ENCODE measurements around the gene EGFR.

The EGFR gene

DNA sequence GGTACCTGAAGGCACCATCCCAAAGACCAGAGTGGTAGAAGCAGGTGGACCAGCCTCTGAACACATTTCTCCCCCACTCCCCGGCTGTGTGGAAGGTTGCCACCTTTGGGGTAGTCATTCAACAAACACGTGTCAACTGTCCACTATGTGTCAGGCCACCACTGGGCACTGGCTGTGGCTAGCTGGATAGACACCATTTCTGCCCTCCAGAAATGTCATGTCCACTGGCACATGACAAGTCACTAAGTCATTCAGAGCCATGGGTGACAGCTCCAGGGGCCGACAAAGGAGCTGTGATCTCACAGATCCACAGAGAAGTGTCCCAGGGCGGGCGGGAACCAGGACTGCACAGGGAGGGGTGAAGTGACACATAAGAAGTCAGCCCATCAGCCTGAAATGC, 99.6 kb downstream of the EGFR start:
- no peak overlapping the region for H3K4me3 Mint-ChIP-seq
- H3K27me3 Mint-ChIP-seq = peaks cover 4% of the 10 kb centered on the region
- H3K36me3 Mint-ChIP-seq = no peaks in the 10 kb centered on the region
- no peaks in the 10 kb centered on the region for H3K9me3 Mint-ChIP-seq (ENCODE audit: low read depth)
- H3K27ac Mint-ChIP-seq = no peak overlapping the region
- no peaks in the 10 kb centered on the region for H3K4me1 Mint-ChIP-seq (ENCODE audit: low read depth)

- H3K27me3 Mint-ChIP-seq = peaks cover 3% of the 10 kb centered on the region
- H3K4me3 Mint-ChIP-seq = no peak overlapping the region
- H3K27ac Mint-ChIP-seq = no peak overlapping the region
- H3K4me1 Mint-ChIP-seq (ENCODE audit: low read depth) = no peaks in the 10 kb centered on the region
- H3K36me3 Mint-ChIP-seq = no peaks in the 10 kb centered on the region
- no peaks in the 10 kb centered on the region for H3K9me3 Mint-ChIP-seq (ENCODE audit: low read depth)
These were observed 100.8 kb downstream of the EGFR start for GRCh38 chr7:55119571-55119970.

GRCh38 chr7:55120074-55120473, 101.3 kb downstream of the EGFR start:
- H3K4me1 Mint-ChIP-seq (ENCODE audit: low read depth) = no peaks in the 10 kb centered on the region
- H3K27me3 Mint-ChIP-seq = peaks cover 3% of the 10 kb centered on the region
- H3K36me3 Mint-ChIP-seq = no peaks in the 10 kb centered on the region
- H3K9me3 Mint-ChIP-seq (ENCODE audit: low read depth) = no peaks in the 10 kb centered on the region
- H3K27ac Mint-ChIP-seq = no peak overlapping the region
- no peak overlapping the region for H3K4me3 Mint-ChIP-seq

GRCh38 chr7:55120501-55121198, 101.8 kb downstream of the EGFR start:
- H3K36me3 Mint-ChIP-seq = no peaks in the 10 kb centered on the region
- no peak overlapping the region for H3K27ac Mint-ChIP-seq
- H3K4me3 Mint-ChIP-seq = no peak overlapping the region
- H3K4me1 Mint-ChIP-seq (ENCODE audit: low read depth) = no peaks in the 10 kb centered on the region
- peaks cover 3% of the 10 kb centered on the region for H3K27me3 Mint-ChIP-seq
- no peaks in the 10 kb centered on the region for H3K9me3 Mint-ChIP-seq (ENCODE audit: low read depth)

GRCh38 chr7:55121249-55121648, 102.4 kb downstream of the EGFR start:
- Mint-ChIP-seq H3K4me3 (no peak overlapping the region), H3K9me3 (ENCODE audit: low read depth) (no peaks in the 10 kb centered on the region), H3K36me3 (no peaks in the 10 kb centered on the region), H3K27ac (no peak overlapping the region), H3K4me1 (ENCODE audit: low read depth) (no peaks in the 10 kb centered on the region), H3K27me3 (peaks cover 5% of the 10 kb centered on the region)

DNA sequence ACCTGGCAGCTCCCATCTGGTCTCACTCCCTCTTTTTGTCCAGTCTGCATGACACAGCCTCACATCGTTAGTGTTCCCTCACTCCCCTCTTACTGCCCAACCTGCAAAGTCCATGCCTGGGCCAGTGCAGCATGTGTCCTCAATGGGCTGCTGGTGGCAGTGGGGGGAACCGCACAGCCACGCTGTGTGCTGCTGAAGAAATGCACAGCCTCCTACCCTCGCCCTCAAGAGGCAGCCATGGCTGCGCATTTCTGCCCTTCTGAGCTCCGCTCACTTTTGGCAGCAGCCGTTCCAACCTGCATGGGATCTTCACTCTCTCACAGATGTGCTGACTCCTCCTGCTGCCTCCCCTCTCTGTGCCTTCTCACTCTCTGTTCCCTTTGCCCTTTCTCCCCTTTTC, 103.4 kb downstream of the EGFR start:
- peaks cover 3% of the 10 kb centered on the region for H3K27me3 Mint-ChIP-seq
- H3K36me3 Mint-ChIP-seq = no peaks in the 10 kb centered on the region
- H3K9me3 Mint-ChIP-seq (ENCODE audit: low read depth) = no peaks in the 10 kb centered on the region
- H3K27ac Mint-ChIP-seq = no peak overlapping the region
- H3K4me3 Mint-ChIP-seq = no peak overlapping the region
- H3K4me1 Mint-ChIP-seq (ENCODE audit: low read depth) = no peaks in the 10 kb centered on the region

DNA sequence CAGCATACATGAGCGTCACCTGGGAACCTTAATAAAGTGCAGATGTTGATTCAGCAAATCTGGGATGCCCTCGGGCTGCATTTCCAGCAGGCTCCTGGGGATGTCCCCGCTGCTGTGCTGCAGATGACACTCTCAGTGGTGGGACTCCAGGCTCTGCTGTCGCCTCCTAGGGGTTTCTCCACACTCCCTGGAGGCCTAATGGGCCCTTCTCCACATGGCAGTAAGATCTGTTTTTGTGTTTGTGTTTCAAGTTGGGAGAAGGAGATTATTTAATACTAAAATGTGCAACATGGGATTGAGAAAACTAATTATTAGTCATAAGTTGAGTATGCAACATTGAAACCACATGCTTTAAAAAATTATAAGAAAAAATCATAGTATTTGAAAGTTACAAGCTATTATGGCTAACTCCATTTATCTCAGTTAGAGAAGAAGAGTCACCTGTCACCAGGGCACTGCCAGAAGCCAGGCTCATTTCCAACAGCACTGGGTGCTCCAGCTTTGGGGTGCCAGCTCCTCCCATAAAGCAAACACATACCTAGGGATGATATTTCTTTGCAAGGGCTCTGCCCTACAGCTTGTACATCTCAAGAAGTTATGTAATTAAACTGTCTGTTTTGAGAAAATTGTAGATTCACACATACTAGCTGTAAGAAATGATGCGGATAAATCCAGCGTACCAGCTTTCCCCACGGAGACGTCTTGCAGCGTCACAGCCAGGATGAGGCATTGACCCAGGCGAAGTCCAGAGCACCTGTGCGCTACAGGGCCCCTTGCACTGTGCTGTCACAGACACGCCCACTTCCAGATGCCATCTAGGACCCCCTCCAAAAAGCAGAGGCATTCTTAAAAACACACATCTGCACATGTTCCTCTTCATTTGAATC, 106.4 kb downstream of the EGFR start:
- Mint-ChIP-seq H3K27ac (no peak overlapping the region), H3K4me1 (ENCODE audit: low read depth) (no peaks in the 10 kb centered on the region), H3K27me3 (peaks cover 3% of the 10 kb centered on the region), H3K36me3 (no peaks in the 10 kb centered on the region), H3K9me3 (ENCODE audit: low read depth) (no peaks in the 10 kb centered on the region), H3K4me3 (no peak overlapping the region)

- H3K27ac Mint-ChIP-seq = no peak overlapping the region
- H3K4me3 Mint-ChIP-seq = no peak overlapping the region
- H3K4me1 Mint-ChIP-seq (ENCODE audit: low read depth) = no peaks in the 10 kb centered on the region
- no peaks in the 10 kb centered on the region for H3K36me3 Mint-ChIP-seq
- H3K27me3 Mint-ChIP-seq = peaks cover 3% of the 10 kb centered on the region
- H3K9me3 Mint-ChIP-seq (ENCODE audit: low read depth) = no peaks in the 10 kb centered on the region
These were observed 108.3 kb downstream of the EGFR start for GRCh38 chr7:55127135-55127551.

DNA sequence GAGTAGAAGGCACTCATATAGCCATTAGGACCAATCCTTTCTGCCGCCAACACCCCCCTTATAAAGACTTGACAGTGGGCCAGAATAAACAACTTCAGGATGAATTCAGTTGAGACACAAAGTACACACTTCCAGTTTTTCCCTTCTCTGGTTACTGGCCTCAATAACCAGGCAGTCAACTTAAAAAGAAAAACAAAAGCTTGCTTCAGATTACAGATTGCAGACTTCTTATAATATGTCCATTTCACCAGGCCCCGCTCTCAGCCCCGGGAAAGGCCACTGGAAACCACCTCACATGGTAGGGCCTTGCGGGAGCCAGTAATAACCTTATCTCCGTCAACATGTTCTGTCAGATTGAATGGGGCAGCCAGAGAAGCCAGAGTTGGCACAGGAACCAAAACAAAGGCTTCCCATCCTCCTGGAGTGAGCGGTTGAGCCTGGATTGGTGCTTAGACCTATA, 108.8 kb downstream of the EGFR start:
- no peak overlapping the region for H3K4me3 Mint-ChIP-seq
- peaks cover 1% of the 10 kb centered on the region for H3K4me1 Mint-ChIP-seq (ENCODE audit: low read depth)
- no peaks in the 10 kb centered on the region for H3K9me3 Mint-ChIP-seq (ENCODE audit: low read depth)
- no peak overlapping the region for H3K27ac Mint-ChIP-seq
- H3K27me3 Mint-ChIP-seq = peaks cover 5% of the 10 kb centered on the region
- no peaks in the 10 kb centered on the region for H3K36me3 Mint-ChIP-seq

DNA sequence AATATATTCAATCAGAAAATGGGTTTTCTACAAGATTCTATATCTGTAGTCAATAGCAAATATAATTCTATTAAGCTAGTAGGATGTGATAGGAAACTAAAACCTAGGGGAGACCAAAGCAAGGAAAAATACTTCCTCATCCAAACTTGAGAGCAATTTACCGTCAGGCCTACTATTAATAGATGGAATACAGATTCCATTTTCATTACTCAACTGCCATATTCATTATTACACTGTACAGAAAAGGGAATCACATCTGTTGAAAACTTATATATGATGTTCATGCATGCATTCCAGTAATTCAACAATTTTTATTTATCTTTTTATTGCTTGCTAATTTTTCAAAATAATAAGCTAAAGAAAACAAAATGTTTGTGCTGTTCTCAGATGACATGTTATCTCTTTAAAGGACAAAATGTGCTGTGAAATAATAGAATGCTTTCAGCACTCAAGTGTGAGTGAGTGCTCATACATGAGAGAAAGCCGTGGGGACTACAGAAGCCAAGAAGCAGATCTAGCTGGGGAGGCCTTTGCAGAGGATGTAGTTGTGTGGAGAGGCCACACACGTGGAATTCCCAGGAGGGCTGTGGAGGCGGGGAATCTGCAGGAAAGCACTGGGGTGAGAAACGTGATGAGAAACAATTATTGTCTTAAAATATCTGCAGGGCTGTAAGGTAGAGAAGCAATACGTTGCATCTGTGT, 110.0 kb downstream of the EGFR start:
- Mint-ChIP-seq H3K36me3 (no peaks in the 10 kb centered on the region), H3K27me3 (peaks cover 5% of the 10 kb centered on the region), H3K9me3 (ENCODE audit: low read depth) (no peaks in the 10 kb centered on the region), H3K4me3 (no peak overlapping the region), H3K27ac (no peak overlapping the region), H3K4me1 (ENCODE audit: low read depth) (peaks cover 1% of the 10 kb centered on the region)

DNA sequence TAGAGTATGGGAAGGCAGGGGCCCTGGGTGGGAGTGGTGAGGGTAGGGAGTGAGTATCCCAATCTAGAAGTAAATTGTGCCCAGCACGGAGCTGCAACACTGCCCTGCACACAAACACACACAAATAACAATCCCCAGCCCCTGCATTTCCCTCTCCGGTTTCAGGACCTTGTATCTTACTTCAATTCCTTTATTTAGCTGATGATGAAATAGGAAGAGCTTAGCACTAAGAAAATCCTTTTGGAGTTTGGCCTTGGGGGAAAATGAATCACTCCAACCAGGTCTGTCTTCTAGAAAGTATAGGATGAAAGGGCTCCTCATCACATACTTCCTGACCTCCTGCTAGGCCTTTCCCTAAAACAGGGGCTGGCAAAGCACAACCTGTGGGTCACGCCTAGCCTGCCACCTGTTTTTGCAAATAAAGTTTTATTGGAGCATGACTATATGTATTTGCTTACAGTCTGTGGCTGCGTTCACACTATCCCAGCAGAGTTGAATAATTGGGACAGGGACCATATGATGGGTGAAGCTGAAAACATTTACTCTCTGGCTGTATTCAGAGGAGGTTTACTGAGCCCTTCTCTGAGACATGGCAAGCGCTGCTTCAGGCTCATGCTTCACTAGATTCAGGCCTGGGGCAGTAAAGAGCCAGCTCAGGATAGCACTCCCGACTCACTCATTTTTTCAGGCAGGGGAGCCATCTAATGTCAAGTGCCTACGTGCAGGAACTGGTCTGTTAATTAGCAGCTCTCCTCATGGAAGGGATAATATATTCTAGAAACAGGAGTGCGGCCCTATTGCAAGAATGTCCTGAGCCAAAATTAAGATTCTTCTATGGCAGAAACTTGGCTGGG, 111.0 kb downstream of the EGFR start:
- Mint-ChIP-seq H3K4me1 (ENCODE audit: low read depth) (peaks cover 1% of the 10 kb centered on the region), H3K36me3 (no peaks in the 10 kb centered on the region), H3K4me3 (no peak overlapping the region), H3K9me3 (ENCODE audit: low read depth) (no peaks in the 10 kb centered on the region), H3K27ac (no peak overlapping the region), H3K27me3 (peaks cover 5% of the 10 kb centered on the region)

DNA sequence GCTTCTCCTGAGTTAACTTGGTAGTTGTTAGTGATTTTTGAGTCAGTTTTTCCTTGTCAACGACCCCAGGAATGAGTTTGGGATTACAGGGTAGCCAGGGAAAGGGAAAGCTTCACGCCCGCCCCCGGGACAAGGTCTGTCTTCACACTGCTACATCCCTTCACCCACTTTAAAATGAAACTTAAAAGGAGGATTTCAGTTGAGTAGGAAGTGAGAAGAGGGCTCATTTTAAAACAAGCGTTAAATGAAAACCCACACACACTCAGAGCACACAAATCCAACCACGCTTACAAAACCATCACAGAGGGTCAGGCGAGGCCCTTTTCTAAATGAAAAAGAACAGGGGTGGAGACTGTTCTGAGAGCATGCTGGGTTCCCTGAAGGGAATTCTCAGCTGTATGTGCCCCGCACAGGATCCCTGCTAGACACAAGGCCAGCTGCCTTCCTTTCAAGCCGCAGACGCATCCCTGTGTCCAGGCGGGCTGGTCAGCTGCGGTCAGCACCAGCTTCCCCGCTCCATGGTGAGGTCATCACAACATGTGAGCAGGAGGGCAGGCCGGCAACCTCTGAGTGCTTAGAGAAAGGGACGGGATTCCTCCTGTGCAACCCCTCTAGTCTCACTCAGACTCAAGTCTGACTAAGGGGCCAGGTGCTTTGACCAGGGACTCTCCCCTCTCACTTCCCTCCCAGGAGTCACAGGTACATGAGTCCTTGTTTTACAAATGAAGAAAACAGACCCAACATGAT, 111.8 kb downstream of the EGFR start:
- Mint-ChIP-seq H3K9me3 (ENCODE audit: low read depth) (no peaks in the 10 kb centered on the region), H3K4me1 (ENCODE audit: low read depth) (peaks cover 1% of the 10 kb centered on the region), H3K27me3 (peaks cover 5% of the 10 kb centered on the region), H3K27ac (no peak overlapping the region), H3K36me3 (no peaks in the 10 kb centered on the region), H3K4me3 (no peak overlapping the region)

GRCh38 chr7:55131142-55131929, 112.5 kb downstream of the EGFR start:
- Mint-ChIP-seq H3K36me3 (no peaks in the 10 kb centered on the region), H3K4me3 (no peak overlapping the region), H3K9me3 (ENCODE audit: low read depth) (peaks cover 2% of the 10 kb centered on the region), H3K27ac (no peak overlapping the region), H3K27me3 (peaks cover 1% of the 10 kb centered on the region), H3K4me1 (ENCODE audit: low read depth) (peaks cover 1% of the 10 kb centered on the region)
